Adrenal gland (tissue), 19 donors: ENCODE results near the gene LGALS16. TPM values are rescaled to one million over a fixed set of nuclear protein-coding genes. Genes with fewer than 3 reads are reported as not detected.

Experiments used
- DNase-seq, 7 donors: peaks; one replicate each; pipeline ENCODE4 v3.0.0-alpha.2; 2019 to 2020
- H3K27ac ChIP-seq, 5 donors: fragments of 200-600 bp; sonication (generic) in 4 of 5; 1 replicate in 3 of 5; 2 replicates in 2 of 5; pipeline versions ENCODE4 v1.5.1 to v1.8.0; 2016 to 2020; ENCODE audit warnings: mild to moderate bottlenecking in 1 of 5
- H3K27me3 ChIP-seq: fragments of 200-600 bp; 2 replicates; pipeline ENCODE4 v1.8.0; 2021
- H3K36me3 ChIP-seq, 2 donors: fragments of 200-600 bp; replicated peaks in 1 of 2; 1 replicate in 1 of 2; 2 replicates in 1 of 2; pipeline versions ENCODE4 v1.5.1 to v1.8.0; 2018 to 2022
- H3K4me1 ChIP-seq, 2 donors: fragments of 200-600 bp; replicated peaks in 1 of 2; 1 replicate in 1 of 2; 2 replicates in 1 of 2; pipeline versions ENCODE4 v1.5.1 to v1.8.0; 2018 to 2021
- H3K4me3 ChIP-seq, 4 donors: fragments of 200-600 bp; sonication (generic) in 3 of 4; one replicate each; pipeline ENCODE4 v1.5.1; 2016 to 2018
- H3K9me3 ChIP-seq, 3 donors: fragments of 200-600 bp; sonication (generic) in 1 of 3; replicated peaks in 1 of 3; 1 replicate in 2 of 3; 2 replicates in 1 of 3; pipeline versions ENCODE4 v1.5.1 to v1.8.0; 2016 to 2021
- POLR2A ChIP-seq, 2 donors: fragments of 450-650 bp; IDR thresholded peaks; one replicate each; pipeline ENCODE4 v1.6.1; 2017; ENCODE audit warnings: antibody characterized with exemption in 2 of 2, mild to moderate bottlenecking in 2 of 2, moderate library complexity in 1 of 2
- WGBS, 4 donors: extraction: QIAGEN DNeasy Blood & Tissue Kit in 2 of 4; methylation state at CpG; one replicate each; pipeline versions ENCODE4 v1.1.5 to v1.1.7; 2013 to 2017; 5-methylcytosine and 5-hydroxymethylcytosine counted together
- intact Hi-C, 2 donors: fragments of 100-400 bp; cut with DNase I; formaldehyde crosslinking; loops; one replicate each; pipeline versions ENCODE4 v1.14.1 to v1.15.0; 2022 to 2023
- long read RNA-seq, 10 donors: library from polyadenylated mRNA in 3 of 10; unstranded in 2 of 10; stranded (forward) in 1 of 10; transcript quantifications; one replicate each; pipeline ENCODE4 v2.0.0 and lab custom pipeline, GENCODE V29; 2021 to 2026
- polyA plus RNA-seq, 3 donors: library from polyadenylated mRNA; stranded (reverse); fragments of 200-250 nt in 2 of 3; fragments of 350-450 nt in 1 of 3; fragmentation: Illumina TruSeq in 1 of 3; extraction: RNeasy Lipid Tissue Mini Kit (QIAGEN cat#74804) in 1 of 3; gene quantifications; one replicate each; pipeline ENCODE4 v1.2.3, GENCODE V29; 2013 to 2014
- total RNA-seq, 9 donors: library from RNA; depleted of rRNA in 4 of 9; stranded (reverse); fragments of >200 nt in 4 of 9; fragments of 120-200 nt in 1 of 9; fragmentation: NEBNext Ultra II Directional in 1 of 9; extraction: Animal tissue kit (Norgen Biotek cat#: 25700) in 1 of 9; gene quantifications; one replicate each; pipeline versions ENCODE4 v1.1.0 to v1.2.4, GENCODE V29; 2013 to 2023
- TF ChIP-seq, protein P1 (sequence below), 6 experiments: fragments of 450-650 bp in 4 of 6; fragments of 200-600 bp in 2 of 6; sonication (generic) in 1 of 6; IDR thresholded peaks; 1 replicate in 5 of 6; 2 replicates in 1 of 6; pipeline versions ENCODE4 v1.5.1 to v1.8.0; 2016 to 2021; ENCODE audit warnings: antibody characterized with exemption in 6 of 6, mild to moderate bottlenecking in 2 of 6, moderate library complexity in 1 of 6
- donor health status: healthy with polysubstance abuse.
- donor health status: Bipolar disorder and iron deficiency.
- donor health status: DM: yes; HTN: yes; CAD: no.
- donor health status: DM: no; HTN: no; CAD: no.
- donor health status: DM: no; HTN: no; CAD: no.
- donor health status: DM: yes; HTN: yes; CAD: no.

LGALS16 gene, protein sequence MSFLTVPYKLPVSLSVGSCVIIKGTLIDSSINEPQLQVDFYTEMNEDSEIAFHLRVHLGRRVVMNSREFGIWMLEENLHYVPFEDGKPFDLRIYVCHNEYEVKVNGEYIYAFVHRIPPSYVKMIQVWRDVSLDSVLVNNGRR
- total RNA-seq (1 to 10 TPM in 1 of 9 donors, not detected in 8; 1.4 TPM), polyA plus RNA-seq (not detected)
- long read RNA-seq, donor 1, partial matches to known transcripts, result 0 of 1 reads
- long read RNA-seq, donor 1, other reads (novel, unspliced or antisense), result 0 of 1 reads
- long read RNA-seq, donor 2, result 0 reads
- long read RNA-seq, donor 3, result 0 reads
- long read RNA-seq, donor 4, result 0 reads
- long read RNA-seq, donor 5, result 0 reads
- long read RNA-seq, donor 6, result 0 reads
- long read RNA-seq, donor 7, result 0 reads
- long read RNA-seq, donor 8, result 0 reads
- long read RNA-seq, donor 9, result 0 reads
- long read RNA-seq, donor 10, result 0 reads

DNA sequence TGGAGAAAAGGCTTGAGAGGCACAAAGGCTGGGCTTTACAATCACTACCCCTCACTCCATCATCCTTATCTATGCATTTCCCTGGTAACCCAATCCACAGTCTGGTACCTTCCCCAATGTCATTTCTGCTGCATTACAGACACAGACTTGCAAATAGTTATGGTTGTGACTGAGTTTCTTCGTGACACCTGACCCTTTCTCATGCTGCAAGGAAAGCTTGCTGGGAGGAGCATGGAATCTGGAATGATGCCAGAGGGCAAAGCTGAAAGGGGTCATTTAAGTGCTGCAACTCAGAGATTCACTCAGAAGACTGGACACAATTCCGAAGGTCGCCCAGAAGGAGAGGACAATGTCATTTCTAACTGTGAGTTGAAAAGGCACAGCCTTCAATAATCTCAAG lies at the start of gene LGALS16:
Gene LGALS16 (plus strand): TSS at position 301 of the 400 bp plus-strand sequence. CDS start 49 bp downstream, at position 350.
- intact Hi-C loops, result no loop called here
- DNase-seq, result no peak
- no peaks in the 10 kb centered on the region for H3K4me1 ChIP-seq
- H3K36me3 ChIP-seq, result no peaks in the 10 kb centered on the region
- H3K9me3 ChIP-seq, result no peaks in the 10 kb centered on the region
- H3K4me3 ChIP-seq, result no peak within 1 kb of the TSS
- H3K27ac ChIP-seq, result no peak within 1 kb of the TSS
- H3K27me3 ChIP-seq, result no peaks in the 10 kb centered on the region
- 41 to 48% (median 41%) methylated on average over 3 of the region's 3 CpGs for WGBS, 4 donors
- TF ChIP-seq, protein P1, sequence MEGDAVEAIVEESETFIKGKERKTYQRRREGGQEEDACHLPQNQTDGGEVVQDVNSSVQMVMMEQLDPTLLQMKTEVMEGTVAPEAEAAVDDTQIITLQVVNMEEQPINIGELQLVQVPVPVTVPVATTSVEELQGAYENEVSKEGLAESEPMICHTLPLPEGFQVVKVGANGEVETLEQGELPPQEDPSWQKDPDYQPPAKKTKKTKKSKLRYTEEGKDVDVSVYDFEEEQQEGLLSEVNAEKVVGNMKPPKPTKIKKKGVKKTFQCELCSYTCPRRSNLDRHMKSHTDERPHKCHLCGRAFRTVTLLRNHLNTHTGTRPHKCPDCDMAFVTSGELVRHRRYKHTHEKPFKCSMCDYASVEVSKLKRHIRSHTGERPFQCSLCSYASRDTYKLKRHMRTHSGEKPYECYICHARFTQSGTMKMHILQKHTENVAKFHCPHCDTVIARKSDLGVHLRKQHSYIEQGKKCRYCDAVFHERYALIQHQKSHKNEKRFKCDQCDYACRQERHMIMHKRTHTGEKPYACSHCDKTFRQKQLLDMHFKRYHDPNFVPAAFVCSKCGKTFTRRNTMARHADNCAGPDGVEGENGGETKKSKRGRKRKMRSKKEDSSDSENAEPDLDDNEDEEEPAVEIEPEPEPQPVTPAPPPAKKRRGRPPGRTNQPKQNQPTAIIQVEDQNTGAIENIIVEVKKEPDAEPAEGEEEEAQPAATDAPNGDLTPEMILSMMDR (IDR thresholded peaks at IDR 0.05), result no peak
- TF ChIP-seq POLR2A (IDR thresholded peaks at IDR 0.05), result no peak

DNA sequence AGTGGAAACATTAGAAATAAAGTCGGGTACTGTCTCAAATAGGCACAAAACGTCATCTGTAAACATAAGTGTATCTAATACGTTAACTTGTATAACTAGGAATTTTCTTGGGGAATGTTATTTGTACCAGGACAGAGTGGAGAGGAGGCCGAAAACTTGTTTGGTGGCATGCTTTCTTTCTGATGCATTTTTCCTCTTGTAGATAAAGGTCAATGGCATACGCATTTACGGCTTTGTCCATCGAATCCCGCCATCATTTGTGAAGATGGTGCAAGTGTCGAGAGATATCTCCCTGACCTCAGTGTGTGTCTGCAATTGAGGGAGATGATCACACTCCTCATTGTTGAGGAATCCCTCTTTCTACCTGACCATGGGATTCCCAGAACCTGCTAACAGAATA lies 48.7 kb upstream of the LGALS16 start:
- intact Hi-C loops, result no loop called here
- H3K4me3 ChIP-seq, result no peak overlapping the region
- no peaks in the 10 kb centered on the region for H3K36me3 ChIP-seq
- no peaks in the 10 kb centered on the region for H3K9me3 ChIP-seq
- H3K27ac ChIP-seq, result no peak overlapping the region
- WGBS, 4 donors, result 74 to 83% (median 79%) methylated on average over 9 of the region's 9 CpGs
- H3K4me1 ChIP-seq, result no peaks in the 10 kb centered on the region
- H3K27me3 ChIP-seq, result no peaks in the 10 kb centered on the region
- TF ChIP-seq, protein P1 (IDR thresholded peaks at IDR 0.05), result no peak
- no peak for DNase-seq

DNA sequence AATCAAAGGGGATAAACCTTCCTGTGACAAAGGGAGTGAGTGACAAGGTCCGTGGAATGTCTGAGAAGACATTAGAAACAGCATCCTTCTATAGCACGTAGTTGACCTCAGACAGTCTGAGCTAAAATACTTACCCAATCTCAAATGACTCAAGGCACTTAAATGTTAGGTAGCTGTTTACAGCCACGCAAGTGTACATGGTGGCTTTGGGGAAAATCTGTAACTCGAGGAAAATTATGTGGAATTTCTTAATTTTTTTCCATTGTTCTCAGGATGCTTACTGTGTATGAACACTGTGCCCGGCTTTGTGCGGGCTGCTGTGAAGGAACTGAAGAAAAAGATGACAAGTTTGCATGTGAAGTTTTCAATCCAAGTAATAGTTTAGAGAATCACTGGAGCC lies 48.2 kb upstream of the LGALS16 start:
- DNase-seq, result no peak
- no peak overlapping the region for H3K4me3 ChIP-seq
- H3K9me3 ChIP-seq, result no peaks in the 10 kb centered on the region
- H3K27me3 ChIP-seq, result no peaks in the 10 kb centered on the region
- no peak for TF ChIP-seq POLR2A (IDR thresholded peaks at IDR 0.05)
- TF ChIP-seq, protein P1 (IDR thresholded peaks at IDR 0.05), result no peak
- no peaks in the 10 kb centered on the region for H3K36me3 ChIP-seq
- 61 to 66% (median 63%) methylated on average over 6 of the region's 6 CpGs for WGBS, 4 donors
- H3K4me1 ChIP-seq, result no peaks in the 10 kb centered on the region
- intact Hi-C loops, result no loop called here
- H3K27ac ChIP-seq, result no peak overlapping the region

DNA sequence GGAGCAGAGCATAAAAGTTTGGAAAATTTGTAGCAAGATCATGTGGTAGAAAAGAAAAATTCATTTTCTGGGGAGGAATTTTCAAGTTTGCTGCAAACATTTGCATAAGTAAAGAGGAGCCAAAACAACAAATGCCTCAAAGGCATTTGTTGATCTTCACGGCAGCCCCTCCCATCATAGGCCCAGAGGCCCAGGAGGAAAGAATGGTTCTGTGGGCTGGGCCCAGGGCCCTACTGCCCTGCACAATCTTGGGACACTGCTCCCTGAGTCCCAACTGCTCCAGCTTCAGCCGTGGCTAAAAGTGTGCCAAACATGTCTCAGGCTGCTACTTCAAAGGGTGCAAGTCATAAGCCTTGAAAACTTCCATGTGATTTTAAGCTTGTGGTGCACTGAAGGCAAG lies 42.1 kb upstream of the LGALS16 start:
- no peak overlapping the region for H3K27ac ChIP-seq
- no peaks in the 10 kb centered on the region for H3K9me3 ChIP-seq
- TF ChIP-seq, protein P1 (IDR thresholded peaks at IDR 0.05), result no peak
- no peak for TF ChIP-seq POLR2A (IDR thresholded peaks at IDR 0.05)
- intact Hi-C loops, result no loop called here
- H3K36me3 ChIP-seq, result no peaks in the 10 kb centered on the region
- H3K27me3 ChIP-seq, result no peaks in the 10 kb centered on the region
- no peak for DNase-seq
- 53 to 93% (median 66%) methylated on average over 1 to 2 of the region's 2 CpGs for WGBS, 4 donors
- H3K4me1 ChIP-seq, result no peaks in the 10 kb centered on the region
- no peak overlapping the region for H3K4me3 ChIP-seq
